Psoas muscle (tissue), 8 donors: ENCODE measurements around the gene GHR. TPM values are rescaled to one million over a fixed set of nuclear protein-coding genes. Genes with fewer than 3 reads are reported as not detected.
A peak's percentile ranks its signal among the peaks of the same experiment; 100 is the strongest.

Source experiments
- ATAC-seq, 4 donors: fragments of 200-7000 bp; cut with Tn5 transposase; one replicate each; pipeline ENCODE4 v1.9.1; 2020; ENCODE audit warnings: moderate library complexity in 3 of 4, mild to moderate bottlenecking in 2 of 4
- DNase-seq, 2 donors: peaks; one replicate each; pipeline ENCODE4 v3.0.0-alpha.2; 2020
- H3K27ac ChIP-seq: fragments of 200-600 bp; one replicate; pipeline ENCODE4 v1.8.0; 2022
- H3K27me3 ChIP-seq, 3 donors: fragments of 200-600 bp in 1 of 3; one replicate each; pipeline versions ENCODE4 v1.6.1 to v1.8.0; 2013 to 2022; ENCODE audit warnings: low read length in 2 of 3, mild to moderate bottlenecking in 2 of 3, moderate library complexity in 1 of 3; ENCODE audit not compliant: insufficient read depth in 3 of 3
- H3K36me3 ChIP-seq, 2 donors: fragments of 200-600 bp in 1 of 2; one replicate each; pipeline versions ENCODE4 v1.6.1 to v1.8.0; 2013 to 2022; ENCODE audit warnings: low read depth in 1 of 2, mild to moderate bottlenecking in 1 of 2, moderate library complexity in 1 of 2; ENCODE audit not compliant: insufficient read depth in 1 of 2
- H3K4me1 ChIP-seq: fragments of 200-600 bp; one replicate; pipeline ENCODE4 v1.8.0; 2022
- H3K4me3 ChIP-seq: fragments of 200-600 bp; one replicate; pipeline ENCODE4 v1.8.0; 2022; ENCODE audit warnings: mild to moderate bottlenecking
- H3K9me3 ChIP-seq: fragments of 200-600 bp; one replicate; pipeline ENCODE4 v1.8.0; 2022
- WGBS, 3 donors: extraction: QIAGEN DNeasy Blood & Tissue Kit; methylation state at CpG; one replicate each; pipeline versions ENCODE4 v1.1.6 to v1.1.7; 2013; 5-methylcytosine and 5-hydroxymethylcytosine counted together
- intact Hi-C, 2 donors: fragments of 100-400 bp; cut with DNase I; formaldehyde crosslinking; loops; one replicate each; pipeline versions ENCODE4 v1.11.0 to v1.14.2; 2022
- polyA plus RNA-seq, 3 donors: library from polyadenylated mRNA; stranded (reverse); fragments of 200-250 nt; gene quantifications; one replicate each; pipeline ENCODE4 v1.2.3, GENCODE V29; 2013
- total RNA-seq, 4 donors: library from RNA; stranded (reverse); fragmentation: NEBNext Ultra II Directional in 2 of 4; extraction: Animal tissue kit (Norgen Biotek cat#: 25700) in 2 of 4; gene quantifications; one replicate each; pipeline versions ENCODE4 v1.2.1 to v1.2.4, GENCODE V29; 2021 to 2023
- TF ChIP-seq, protein P1 (sequence below): fragments of 200-600 bp; IDR thresholded peaks from one replicate; pipeline ENCODE4 v1.8.0; 2022; ENCODE audit warnings: antibody characterized with exemption
- donor health status: healthy with polysubstance abuse.
- donor health status: DM: no; HTN: no; CAD: no; lungs with moderate emphysema.
- donor health status: Bipolar disorder and iron deficiency.
- donor health status: healthy.
- donor health status: DM: yes; HTN: yes; CAD: no.
- donor health status: DM: no; HTN: no; CAD: no.
- donor health status: DM: no; HTN: no; CAD: no.
- donor health status: DM: yes; HTN: yes; CAD: no.

GHR gene
- total and polyA plus RNA-seq, 7 donors: 12.4 to 60.3 (median 32.1) TPM

DNA sequence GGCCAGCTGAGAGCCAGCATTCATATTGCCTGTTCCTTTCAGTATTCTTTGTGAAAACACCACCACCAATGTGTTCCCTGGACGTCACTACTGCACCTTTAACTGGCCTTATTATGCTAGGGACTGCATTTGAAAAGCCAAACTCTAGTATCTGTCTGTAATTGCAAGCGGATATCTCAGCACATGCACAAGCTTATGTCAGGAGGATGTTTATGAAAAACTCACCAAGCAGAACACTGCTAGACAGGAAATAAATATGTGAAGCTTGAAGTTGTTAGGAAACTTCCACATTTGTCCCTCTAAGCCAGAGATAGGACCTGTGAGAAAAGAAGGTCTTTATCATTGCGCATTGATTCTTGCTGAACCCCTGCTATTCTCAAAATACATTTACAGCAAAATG, 198.0 kb downstream of the GHR start:
- no peak overlapping the region for H3K4me3 ChIP-seq
- H3K27me3 ChIP-seq: no peaks in the 10 kb centered on the region
- 45 to 58% (median 51%) methylated on average over 3 of the region's 3 CpGs for WGBS, 3 donors
- no peaks in the 10 kb centered on the region for H3K36me3 ChIP-seq
- no peaks in the 10 kb centered on the region for H3K9me3 ChIP-seq
- H3K27ac ChIP-seq: peak overlapping the region; percentile 61
- ATAC-seq (peak in 3 of 4 donors; percentile 10 to 32 (median 27)), DNase-seq (no peak)
- H3K4me1 ChIP-seq: peaks cover 48% of the 10 kb centered on the region
- TF ChIP-seq, protein P1, sequence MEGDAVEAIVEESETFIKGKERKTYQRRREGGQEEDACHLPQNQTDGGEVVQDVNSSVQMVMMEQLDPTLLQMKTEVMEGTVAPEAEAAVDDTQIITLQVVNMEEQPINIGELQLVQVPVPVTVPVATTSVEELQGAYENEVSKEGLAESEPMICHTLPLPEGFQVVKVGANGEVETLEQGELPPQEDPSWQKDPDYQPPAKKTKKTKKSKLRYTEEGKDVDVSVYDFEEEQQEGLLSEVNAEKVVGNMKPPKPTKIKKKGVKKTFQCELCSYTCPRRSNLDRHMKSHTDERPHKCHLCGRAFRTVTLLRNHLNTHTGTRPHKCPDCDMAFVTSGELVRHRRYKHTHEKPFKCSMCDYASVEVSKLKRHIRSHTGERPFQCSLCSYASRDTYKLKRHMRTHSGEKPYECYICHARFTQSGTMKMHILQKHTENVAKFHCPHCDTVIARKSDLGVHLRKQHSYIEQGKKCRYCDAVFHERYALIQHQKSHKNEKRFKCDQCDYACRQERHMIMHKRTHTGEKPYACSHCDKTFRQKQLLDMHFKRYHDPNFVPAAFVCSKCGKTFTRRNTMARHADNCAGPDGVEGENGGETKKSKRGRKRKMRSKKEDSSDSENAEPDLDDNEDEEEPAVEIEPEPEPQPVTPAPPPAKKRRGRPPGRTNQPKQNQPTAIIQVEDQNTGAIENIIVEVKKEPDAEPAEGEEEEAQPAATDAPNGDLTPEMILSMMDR: no peak
- intact Hi-C loops: loop anchor here in 1 of 2 donors (10.0 kb wide), 1 partner anchor 54 kb away; no protein-coding TSS in a partner anchor

DNA sequence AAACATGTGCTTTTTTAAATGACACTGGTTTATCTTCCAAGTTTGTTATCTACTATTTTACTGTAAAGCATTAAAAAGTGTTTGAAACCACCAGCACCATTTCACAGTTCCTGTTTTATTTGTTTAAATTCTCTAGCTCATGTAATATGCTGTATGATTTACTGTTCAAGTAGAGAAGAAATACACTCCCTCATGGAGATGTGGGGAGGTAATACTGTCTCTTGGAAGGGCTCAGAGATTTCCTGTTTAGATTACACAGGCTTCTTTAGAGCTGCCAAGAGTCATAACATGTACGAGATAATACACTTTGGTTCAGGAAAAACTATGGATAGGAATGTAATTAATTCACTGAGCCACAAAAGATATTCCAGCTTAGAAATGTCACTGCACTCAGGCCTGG, 198.4 kb downstream of the GHR start:
- no peak for DNase-seq
- 6 to 12% (median 6%) methylated on average over 1 of the region's 1 CpG for WGBS, 3 donors
- intact Hi-C loops: loop anchor here in 1 of 2 donors (10.0 kb wide), 1 partner anchor 53 kb away; no protein-coding TSS in a partner anchor
- Histone ChIP-seq H3K36me3 (no peaks in the 10 kb centered on the region), H3K9me3 (no peaks in the 10 kb centered on the region), H3K4me3 (no peak overlapping the region), H3K4me1 (peaks cover 48% of the 10 kb centered on the region), H3K27me3 (no peaks in the 10 kb centered on the region), H3K27ac (peak overlapping the region; percentile 61)
- TF ChIP-seq, protein P1: no peak
- ATAC-seq: no peak

DNA sequence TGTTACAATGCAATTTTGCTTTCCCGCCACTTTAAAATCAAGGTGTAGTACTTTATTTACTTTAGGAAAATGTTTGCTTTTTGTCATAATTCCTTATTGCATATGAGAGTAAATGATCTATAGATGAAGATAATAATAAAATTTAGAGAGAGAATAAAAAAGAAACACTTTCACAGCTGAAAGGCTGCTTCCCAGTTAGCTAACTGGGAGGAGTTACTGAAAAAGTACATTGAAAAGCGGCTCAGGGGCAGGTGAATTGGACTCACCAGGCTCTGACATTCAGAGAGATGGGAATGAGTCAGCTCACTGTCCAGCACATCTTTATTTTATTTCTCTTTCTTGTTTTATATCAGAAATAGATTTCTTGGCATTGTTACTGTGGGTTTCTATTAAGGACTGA, 201.7 kb downstream of the GHR start:
- intact Hi-C loops: loop anchor here in 1 of 2 donors (10.0 kb wide), 1 partner anchor 50 kb away; no protein-coding TSS in a partner anchor
- H3K4me3 ChIP-seq: no peak overlapping the region
- no peak overlapping the region for H3K27ac ChIP-seq
- 97 to 99% (median 98%) methylated on average over 2 of the region's 2 CpGs for WGBS, 3 donors
- DNase-seq (no peak), ATAC-seq (no peak)
- no peaks in the 10 kb centered on the region for H3K9me3 ChIP-seq
- no peaks in the 10 kb centered on the region for H3K27me3 ChIP-seq
- TF ChIP-seq, protein P1: no peak
- H3K4me1 ChIP-seq: peaks cover 41% of the 10 kb centered on the region
- no peaks in the 10 kb centered on the region for H3K36me3 ChIP-seq

DNA sequence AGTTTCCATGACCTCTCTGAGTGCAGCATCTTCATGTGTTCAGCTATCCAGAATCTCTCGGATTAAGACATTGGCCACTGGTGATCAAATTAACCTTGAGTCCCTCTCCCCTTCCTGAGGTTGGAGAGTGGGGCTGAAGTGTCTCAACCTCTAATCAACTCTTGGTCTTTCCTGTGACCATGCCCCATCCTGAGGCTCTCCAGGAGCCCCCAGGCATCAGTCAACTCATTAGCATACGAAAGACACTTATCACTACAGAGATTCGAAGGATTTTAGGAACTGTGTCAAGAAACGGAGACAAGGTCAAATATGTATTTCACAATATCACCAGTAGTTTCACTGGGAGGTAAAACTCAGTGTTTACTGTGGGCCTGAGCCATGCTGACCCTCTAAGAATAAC, 203.2 kb downstream of the GHR start:
- Histone ChIP-seq H3K9me3 (no peaks in the 10 kb centered on the region), H3K27ac (no peak overlapping the region), H3K27me3 (no peaks in the 10 kb centered on the region), H3K4me3 (no peak overlapping the region), H3K4me1 (peaks cover 27% of the 10 kb centered on the region), H3K36me3 (no peaks in the 10 kb centered on the region)
- DNase-seq (no peak), ATAC-seq (peak in 1 of 4 donors; percentile 31)
- 52 to 69% (median 60%) methylated on average over 4 of the region's 4 CpGs for WGBS, 3 donors
- intact Hi-C loops: loop anchor here in 1 of 2 donors (10.0 kb wide), 1 partner anchor 48 kb away; no protein-coding TSS in a partner anchor
- TF ChIP-seq, protein P1: no peak

DNA sequence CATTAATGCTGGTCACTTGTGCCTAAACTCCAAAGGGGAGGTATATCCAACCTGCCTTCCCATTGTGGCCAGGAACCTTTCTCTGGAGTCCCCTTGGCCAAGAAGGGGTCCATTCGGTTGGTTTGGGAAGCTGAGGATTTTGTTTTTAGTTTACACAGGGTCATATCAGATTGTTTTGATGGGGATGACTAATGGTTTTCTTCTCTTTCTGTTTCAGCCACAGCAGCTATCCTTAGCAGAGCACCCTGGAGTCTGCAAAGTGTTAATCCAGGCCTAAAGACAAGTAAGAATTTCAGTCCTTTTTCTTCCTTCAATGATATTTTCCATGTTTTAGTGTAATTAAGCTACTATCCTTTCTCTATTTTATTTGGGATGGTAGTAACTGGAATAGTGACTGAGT, 205.6 kb downstream of the GHR start:
- Histone ChIP-seq H3K27ac (no peak overlapping the region), H3K36me3 (no peaks in the 10 kb centered on the region), H3K4me3 (no peak overlapping the region), H3K27me3 (no peaks in the 10 kb centered on the region), H3K4me1 (peaks cover 20% of the 10 kb centered on the region), H3K9me3 (no peaks in the 10 kb centered on the region)
- TF ChIP-seq, protein P1: no peak
- WGBS, 3 donors: 60 to 62% methylated on average over 1 of the region's 1 CpG; no CpG with 5 or more reads in 1 of the 3 donors
- intact Hi-C loops: loop anchor here in 1 of 2 donors (10.0 kb wide), 1 partner anchor 46 kb away; no protein-coding TSS in a partner anchor
- no peak for ATAC-seq
- no peak for DNase-seq
